HG03280 (cell line): ENCODE measurements around the gene SH2D4B.

Experiments
- ATAC-seq: cut with Tn5 transposase; IDR thresholded peaks from one replicate; pipeline ENCODE4 v1.9.1; 2021; ENCODE audit warnings: mild to moderate bottlenecking, moderate library complexity; ENCODE audit not compliant: unreplicated experiment

The SH2D4B gene

GRCh38 chr10:80585812-80586211 is 48.1 kb downstream of the SH2D4B start:
- no peak for ATAC-seq

GRCh38 chr10:80588546-80588945 is 50.8 kb downstream of the SH2D4B start:
- no peak for ATAC-seq

GRCh38 chr10:80589726-80590373 is 52.1 kb downstream of the SH2D4B start:
- ATAC-seq: peak; percentile 81

- ATAC-seq: no peak
Observed at GRCh38 chr10:80590585-80591125, 53.0 kb downstream of the SH2D4B start.

- no peak for ATAC-seq
Observed at GRCh38 chr10:80596391-80597257, 58.9 kb downstream of the SH2D4B start.

- ATAC-seq: peak; percentile 44
Observed at GRCh38 chr10:80598084-80598798, 60.5 kb downstream of the SH2D4B start.

GRCh38 chr10:80598951-80599350 is 61.2 kb downstream of the SH2D4B start:
- ATAC-seq: no peak

- peak; percentile 80 for ATAC-seq
Observed at GRCh38 chr10:80599424-80599847, 61.7 kb downstream of the SH2D4B start.

- no peak for ATAC-seq
Observed at GRCh38 chr10:80600256-80600655, 62.6 kb downstream of the SH2D4B start.

- no peak for ATAC-seq
Observed at GRCh38 chr10:80602881-80603280, 65.2 kb downstream of the SH2D4B start.

GRCh38 chr10:80603516-80603915 is 65.8 kb downstream of the SH2D4B start:
- no peak for ATAC-seq

GRCh38 chr10:80608706-80609105 is 71.0 kb downstream of the SH2D4B start:
- ATAC-seq: no peak

- no peak for ATAC-seq
Observed at GRCh38 chr10:80609331-80609730, 71.6 kb downstream of the SH2D4B start.

GRCh38 chr10:80611481-80612185 is 73.9 kb downstream of the SH2D4B start:
- ATAC-seq: no peak

GRCh38 chr10:80612261-80612660 is 74.6 kb downstream of the SH2D4B start:
- ATAC-seq: no peak

- no peak for ATAC-seq
Observed at GRCh38 chr10:80613466-80614170, 75.9 kb downstream of the SH2D4B start.

- ATAC-seq: no peak
Observed at GRCh38 chr10:80614576-80615416, 77.1 kb downstream of the SH2D4B start.

- no peak for ATAC-seq
Observed at GRCh38 chr10:80617807-80618206, 80.1 kb downstream of the SH2D4B start.

GRCh38 chr10:80619036-80619435 is 81.3 kb downstream of the SH2D4B start:
- no peak for ATAC-seq
